Astrocyte of the hippocampus (primary cell): ENCODE data around the gene GRK5.

ENCODE experiments used
- DNase-seq: peaks from one replicate; pipeline ENCODE4 v3.0.0; 2011; ENCODE audit warnings: low read depth, low spot score

The GRK5 gene

GRCh38 chr10:119297207-119297968, 90.0 kb downstream of the GRK5 start:
- no peak for DNase-seq

GRCh38 chr10:119298810-119299209, 91.4 kb downstream of the GRK5 start:
- DNase-seq: no peak

- no peak for DNase-seq
These were observed 92.2 kb downstream of the GRK5 start for GRCh38 chr10:119299531-119299930.

GRCh38 chr10:119301397-119301796, 94.0 kb downstream of the GRK5 start:
- DNase-seq: peak; percentile 64

GRCh38 chr10:119302172-119302571, 94.8 kb downstream of the GRK5 start:
- no peak for DNase-seq

GRCh38 chr10:119302591-119303253, 95.4 kb downstream of the GRK5 start:
- no peak for DNase-seq

- no peak for DNase-seq
These were observed 96.5 kb downstream of the GRK5 start for GRCh38 chr10:119303886-119304285.

- no peak for DNase-seq
These were observed 97.2 kb downstream of the GRK5 start for GRCh38 chr10:119304541-119304940.

- DNase-seq: peak; percentile 99
These were observed 98.6 kb downstream of the GRK5 start for GRCh38 chr10:119305860-119306513.

GRCh38 chr10:119306514-119306951, 99.2 kb downstream of the GRK5 start:
- no peak for DNase-seq

GRCh38 chr10:119306986-119307392, 99.6 kb downstream of the GRK5 start:
- no peak for DNase-seq

- DNase-seq: no peak
These were observed 100.7 kb downstream of the GRK5 start for GRCh38 chr10:119308089-119308488.

- no peak for DNase-seq
These were observed 101.4 kb downstream of the GRK5 start for GRCh38 chr10:119308551-119309422.

- no peak for DNase-seq
These were observed 102.0 kb downstream of the GRK5 start for GRCh38 chr10:119309423-119309770.

- DNase-seq: no peak
These were observed 103.4 kb downstream of the GRK5 start for GRCh38 chr10:119310806-119311205.

GRCh38 chr10:119312241-119312640, 104.9 kb downstream of the GRK5 start:
- DNase-seq: no peak

GRCh38 chr10:119313024-119313423, 105.7 kb downstream of the GRK5 start:
- no peak for DNase-seq

- peak; percentile 71 for DNase-seq
These were observed 106.3 kb downstream of the GRK5 start for GRCh38 chr10:119313644-119314043.

GRCh38 chr10:119314061-119314460, 106.7 kb downstream of the GRK5 start:
- peak; percentile 44 for DNase-seq

GRCh38 chr10:119314486-119314885, 107.1 kb downstream of the GRK5 start:
- no peak for DNase-seq

- DNase-seq: peak; percentile 96
These were observed 108.0 kb downstream of the GRK5 start for GRCh38 chr10:119315128-119316001.
